Epithelial cell of prostate (primary cell): ENCODE data around the gene IGLL1.
"Not testable (repeated sequence)": the region's sequence is repeated elsewhere in the genome, so short reads cannot be mapped to it uniquely, and the experiment has no call there.

Experiments
- DNase-seq: peaks from one replicate; pipeline ENCODE4 v3.0.0-alpha.2; 2011; ENCODE audit warnings: low read depth, low spot score
- H3K27ac ChIP-seq: fragments of 450-650 bp; 2 replicates; pipeline ENCODE4 v1.5.1; 2017; ENCODE audit warnings: mild to moderate bottlenecking

Gene IGLL1

GRCh38 chr22:23591846-23592245, 11.8 kb upstream of the IGLL1 start:
- DNase-seq: no peak

GRCh38 chr22:23591201-23591791, 11.2 kb upstream of the IGLL1 start:
- no peak overlapping the region for H3K27ac ChIP-seq
- no peak for DNase-seq

More at GRCh38 chr22:23591846-23592245, 11.8 kb upstream of the IGLL1 start:
- no peak overlapping the region for H3K27ac ChIP-seq

- no peak for DNase-seq
- no peak overlapping the region for H3K27ac ChIP-seq
Observed at GRCh38 chr22:23583836-23584235, 3.7 kb upstream of the IGLL1 start.

DNA sequence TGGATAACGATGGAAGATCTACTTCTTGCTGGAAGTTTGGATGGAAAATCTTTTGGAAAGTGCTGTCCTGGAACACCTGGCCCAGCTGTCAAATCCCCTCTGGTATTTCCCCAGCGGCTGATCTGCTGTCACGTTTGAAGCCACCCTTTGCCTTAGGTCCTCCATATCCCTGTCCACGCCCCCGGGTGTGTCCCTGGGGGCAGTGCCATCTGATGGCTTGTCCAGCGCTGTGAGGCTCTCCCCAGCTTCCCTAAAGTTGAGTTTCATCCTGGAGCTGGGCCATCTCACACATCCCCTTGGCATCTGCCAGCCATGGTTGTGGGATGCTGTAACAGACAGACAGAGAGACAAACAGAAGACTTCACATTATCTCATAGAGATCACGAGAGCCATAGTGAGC, 3.1 kb upstream of the IGLL1 start:
- DNase-seq: no peak
- no peak overlapping the region for H3K27ac ChIP-seq

DNA sequence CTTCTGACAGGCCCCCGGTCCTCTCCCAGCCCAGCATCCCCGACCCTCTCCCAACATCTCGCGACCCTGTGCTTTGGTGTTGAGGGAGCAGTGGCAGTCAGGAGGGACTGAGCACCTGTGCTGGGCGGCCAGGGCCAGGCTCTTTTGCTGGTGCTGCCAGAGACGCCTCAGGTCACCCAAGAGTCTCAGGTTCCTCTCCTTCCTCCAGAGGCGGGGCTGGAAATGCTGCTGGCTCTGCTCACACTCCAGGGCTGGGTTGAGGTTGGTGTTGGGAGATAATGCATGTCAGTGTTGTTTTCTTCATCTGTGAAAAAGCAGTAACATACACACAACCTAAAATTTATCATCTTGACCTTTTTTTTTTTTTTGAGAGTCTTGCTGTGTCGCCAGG, 1.2 kb upstream of the IGLL1 start:
- no peak overlapping the region for H3K27ac ChIP-seq
- no peak for DNase-seq

DNA sequence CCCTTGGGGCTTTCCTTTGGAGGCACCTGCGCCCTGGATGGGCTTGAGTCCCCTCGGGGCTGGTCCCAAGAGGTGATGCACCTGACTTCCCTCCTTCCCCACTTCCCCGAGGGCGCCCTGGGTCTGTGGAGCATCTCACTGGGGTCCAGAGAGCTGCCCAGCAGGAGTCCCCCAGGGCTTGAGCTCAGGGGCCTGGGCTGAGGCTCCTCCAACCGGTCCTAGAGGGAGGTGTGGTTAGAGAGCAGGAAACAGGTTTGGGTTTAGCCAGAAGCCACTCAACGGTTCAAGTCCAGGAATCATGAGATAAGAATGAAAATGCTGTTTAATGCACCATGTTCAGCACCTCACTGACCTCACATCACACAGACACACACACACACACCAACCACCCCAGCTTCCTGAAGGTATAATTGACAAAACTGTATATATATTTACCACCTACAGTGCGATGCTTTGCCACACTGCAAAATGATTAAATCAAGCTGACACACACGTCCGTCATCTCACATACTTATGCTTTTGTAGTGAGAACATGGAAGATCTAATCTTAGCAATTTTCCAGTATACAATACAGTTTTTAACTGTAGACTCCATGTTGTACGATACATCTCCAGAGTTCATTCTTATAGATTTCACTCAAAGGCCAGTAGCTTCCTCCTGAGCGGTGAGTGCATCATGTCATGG, 628 bp upstream of the IGLL1 start:
- no peak overlapping the region for H3K27ac ChIP-seq
- DNase-seq: no peak

GRCh38 chr22:23579280-23579679, 810 bp downstream of the IGLL1 start:
- no peak overlapping the region for H3K27ac ChIP-seq
- DNase-seq: no peak

- no peak for DNase-seq
- H3K27ac ChIP-seq: no peak overlapping the region
Observed at GRCh38 chr22:23578306-23578705, 1.8 kb downstream of the IGLL1 start.

DNA sequence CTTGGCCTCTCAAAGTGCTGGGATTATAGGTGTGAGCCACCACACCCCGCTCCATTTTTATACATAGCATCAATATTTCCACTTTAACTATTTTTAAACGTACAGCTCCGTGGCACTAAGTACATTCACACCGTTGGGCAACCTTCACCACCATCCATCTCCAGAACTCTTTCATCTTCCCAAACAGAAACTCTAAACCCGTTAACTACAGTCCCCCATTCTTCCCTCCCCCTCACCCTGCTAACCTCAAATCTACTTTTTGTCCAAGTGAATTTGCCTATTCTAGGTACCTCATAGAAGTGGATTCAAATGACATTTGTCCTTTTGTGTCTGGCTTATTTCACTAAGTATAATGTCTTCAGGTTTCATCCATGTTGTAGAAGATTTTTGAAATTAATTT, 3.4 kb downstream of the IGLL1 start:
- H3K27ac ChIP-seq: no peak overlapping the region
- no peak for DNase-seq

DNA sequence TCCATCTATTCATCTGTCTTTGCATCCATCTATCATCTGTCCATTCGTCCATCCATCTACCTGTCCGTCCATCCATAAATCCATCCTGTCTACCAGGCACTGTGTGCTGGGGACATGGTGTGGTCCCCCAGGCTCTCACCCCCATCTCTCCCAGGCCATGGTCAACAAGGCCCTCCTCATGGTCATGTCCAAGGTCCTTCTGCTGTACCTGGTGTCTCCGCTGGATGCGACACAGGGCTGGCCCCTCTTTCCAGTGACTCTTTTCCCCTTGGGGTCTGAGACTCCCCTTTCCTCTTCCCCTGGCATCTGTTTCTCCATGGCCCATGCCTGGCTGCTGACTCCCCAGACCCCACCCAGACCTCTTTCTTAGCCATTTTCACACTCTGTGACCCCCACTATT, 4.5 kb downstream of the IGLL1 start:
- H3K27ac ChIP-seq: no peak overlapping the region
- DNase-seq: no peak

GRCh38 chr22:23574877-23575276, 5.2 kb downstream of the IGLL1 start:
- DNase-seq: no peak
- H3K27ac ChIP-seq: no peak overlapping the region

GRCh38 chr22:23574371-23574811, 5.7 kb downstream of the IGLL1 start:
- no peak for DNase-seq
- no peak overlapping the region for H3K27ac ChIP-seq

GRCh38 chr22:23573701-23574235, 6.3 kb downstream of the IGLL1 start:
- DNase-seq, H3K27ac ChIP-seq: not testable (repeated sequence)

- not testable (repeated sequence) for DNase-seq, H3K27ac ChIP-seq
Observed at GRCh38 chr22:23573106-23573505, 7.0 kb downstream of the IGLL1 start.

DNA sequence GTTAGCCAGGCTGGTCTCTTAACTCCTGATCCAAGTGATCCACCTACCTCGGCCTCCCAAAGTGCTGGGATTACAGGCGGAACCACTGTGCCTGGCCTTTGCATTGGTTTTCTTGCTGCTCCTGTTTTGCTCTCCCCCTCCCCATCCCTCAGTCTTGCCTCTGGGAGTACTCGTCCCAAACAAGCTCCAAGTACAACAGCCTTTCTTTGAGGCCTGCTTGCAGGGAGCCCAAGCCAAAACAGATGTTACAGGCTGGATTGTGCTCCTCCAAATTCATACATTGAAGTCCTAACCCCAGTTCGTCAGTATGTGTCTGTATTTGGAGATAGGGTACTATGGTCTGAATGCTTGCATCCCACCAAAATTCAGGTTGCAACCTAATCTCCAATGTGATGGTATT, 8.6 kb downstream of the IGLL1 start:
- DNase-seq: no peak
- H3K27ac ChIP-seq: no peak overlapping the region

- no peak for DNase-seq
- no peak overlapping the region for H3K27ac ChIP-seq
Observed at GRCh38 chr22:23570681-23571080, 9.4 kb downstream of the IGLL1 start.

GRCh38 chr22:23569716-23570115, 10.4 kb downstream of the IGLL1 start:
- no peak overlapping the region for H3K27ac ChIP-seq
- DNase-seq: no peak

- DNase-seq: no peak
- no peak overlapping the region for H3K27ac ChIP-seq
Observed at GRCh38 chr22:23569291-23569690, 10.8 kb downstream of the IGLL1 start.

DNA sequence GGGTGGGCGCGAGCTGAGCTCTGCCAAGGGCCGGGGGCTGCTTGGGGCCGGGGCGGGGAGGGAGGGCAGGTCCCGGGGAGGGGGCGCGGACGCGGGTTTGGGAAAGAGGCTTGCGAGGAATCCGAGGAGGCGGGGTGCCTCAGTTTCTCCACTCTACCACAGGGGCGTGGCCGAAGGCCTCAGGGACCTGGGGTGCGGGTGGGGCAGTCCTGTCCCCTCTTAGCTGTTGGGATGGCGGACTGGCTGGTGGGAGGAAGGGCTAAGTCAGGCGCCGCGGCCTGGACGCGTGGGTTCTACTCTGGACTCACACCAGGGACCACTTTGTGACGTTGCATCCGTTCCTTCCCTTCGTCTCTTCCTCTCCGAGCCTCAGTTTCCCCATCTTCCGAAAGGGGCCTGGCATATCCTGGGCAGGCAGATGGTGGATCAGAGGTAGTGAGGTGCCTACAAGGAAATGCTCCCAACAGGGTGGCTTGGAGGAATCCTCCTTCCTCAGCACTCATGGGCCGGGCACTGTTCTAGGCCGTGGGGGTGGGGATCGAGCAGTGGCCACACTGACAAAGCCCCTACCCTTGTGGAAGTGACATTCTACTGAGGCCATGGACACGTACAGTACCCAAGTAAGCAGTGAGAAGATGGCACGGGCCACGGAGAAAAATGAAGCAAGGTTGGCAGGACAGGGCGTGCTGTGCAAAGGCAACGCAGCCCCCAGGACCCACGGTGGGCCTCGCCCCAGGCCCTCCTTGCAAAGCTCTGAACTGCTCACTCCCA, 13.2 kb downstream of the IGLL1 start:
- no peak overlapping the region for H3K27ac ChIP-seq
- no peak for DNase-seq

- H3K27ac ChIP-seq: no peak overlapping the region
- DNase-seq: no peak
Observed at GRCh38 chr22:23565915-23566704, 14.0 kb downstream of the IGLL1 start.
